ENCODE measurements around the gene TTLL3.

- TF ChIP-seq CTCF (IDR thresholded peaks at IDR 0.05; ENCODE audit: insufficient read depth, low read depth, low read length) = no peak
- no peak for TF ChIP-seq EZH2 (IDR thresholded peaks at IDR 0.05; ENCODE audit: insufficient read depth, low read length)
Observed at GRCh38 chr3:9761919-9762318, 48.1 kb upstream of the TTLL3 start.

All from astrocyte (in vitro differentiated cells and primary cell).